ENCODE measurements around the gene IBTK. TPM values are rescaled to one million over a fixed set of nuclear protein-coding genes. Genes with fewer than 3 reads are reported as not detected.

IBTK gene
- total RNA-seq, 1 experiment from 2014 or later, result 25.9 TPM

DNA sequence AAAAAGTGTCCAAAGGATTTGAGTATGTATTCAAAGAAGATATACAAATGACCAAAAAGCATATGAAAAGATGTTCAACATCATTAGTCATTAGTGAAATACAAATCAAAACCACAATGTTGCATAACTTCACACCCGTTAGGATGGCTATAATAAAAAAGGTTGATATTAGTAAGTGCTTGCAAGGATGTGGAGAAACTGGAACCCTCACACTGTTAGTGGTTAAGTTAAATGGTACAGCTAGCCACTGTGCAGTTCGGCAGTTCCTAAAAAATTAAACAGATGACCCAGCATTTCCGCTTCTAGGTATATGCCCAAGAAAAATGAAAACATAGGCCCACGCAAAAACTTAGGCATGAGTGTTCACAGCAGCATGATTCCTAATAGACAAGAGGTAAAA lies 38.6 kb downstream of the IBTK start:
- ChIA-PET CTCF (no interaction called here), POLR2A (ENCODE audit: unreplicated experiment) (no interaction called here)
- Histone ChIP-seq H3K27me3 (ENCODE audit: insufficient read depth, low read depth) (no peaks in the 10 kb centered on the region), H3K4me2 (no peak overlapping the region), H3K4me1 (replicated peaks; ENCODE audit: insufficient read depth) (no peaks in the 10 kb centered on the region), H3K9me2 (ENCODE audit: insufficient read depth) (no peaks in the 10 kb centered on the region), H3K36me3 (ENCODE audit: low read depth) (peaks cover 9% of the 10 kb centered on the region; the same call in 1 of the 2 replicates), H3K79me2 (ENCODE audit: low read depth) (no peaks in the 10 kb centered on the region), H2AFZ (no peak overlapping the region), H3K27ac (no peak overlapping the region), H3K4me3 (no peak overlapping the region), H3F3A (ENCODE audit: insufficient read depth, low read depth) (no peaks in the 10 kb centered on the region; the same call in 1 of the 2 replicates), H4K20me1 (ENCODE audit: insufficient read depth) (no peaks in the 10 kb centered on the region), H3K9me3 (ENCODE audit: insufficient read depth, low read depth) (no peaks in the 10 kb centered on the region)
- intact Hi-C loops (cut with micrococcal nuclease; ENCODE audit: unreplicated experiment), result no loop called here
- no peak for DNase-seq
- no TSS peak for BruUV-seq (replicated peaks)
- TF ChIP-seq, protein P1, sequence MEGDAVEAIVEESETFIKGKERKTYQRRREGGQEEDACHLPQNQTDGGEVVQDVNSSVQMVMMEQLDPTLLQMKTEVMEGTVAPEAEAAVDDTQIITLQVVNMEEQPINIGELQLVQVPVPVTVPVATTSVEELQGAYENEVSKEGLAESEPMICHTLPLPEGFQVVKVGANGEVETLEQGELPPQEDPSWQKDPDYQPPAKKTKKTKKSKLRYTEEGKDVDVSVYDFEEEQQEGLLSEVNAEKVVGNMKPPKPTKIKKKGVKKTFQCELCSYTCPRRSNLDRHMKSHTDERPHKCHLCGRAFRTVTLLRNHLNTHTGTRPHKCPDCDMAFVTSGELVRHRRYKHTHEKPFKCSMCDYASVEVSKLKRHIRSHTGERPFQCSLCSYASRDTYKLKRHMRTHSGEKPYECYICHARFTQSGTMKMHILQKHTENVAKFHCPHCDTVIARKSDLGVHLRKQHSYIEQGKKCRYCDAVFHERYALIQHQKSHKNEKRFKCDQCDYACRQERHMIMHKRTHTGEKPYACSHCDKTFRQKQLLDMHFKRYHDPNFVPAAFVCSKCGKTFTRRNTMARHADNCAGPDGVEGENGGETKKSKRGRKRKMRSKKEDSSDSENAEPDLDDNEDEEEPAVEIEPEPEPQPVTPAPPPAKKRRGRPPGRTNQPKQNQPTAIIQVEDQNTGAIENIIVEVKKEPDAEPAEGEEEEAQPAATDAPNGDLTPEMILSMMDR (conservative IDR thresholded peaks at IDR 0.05), result no peak
- TF ChIP-seq EZH2 (IDR thresholded peaks at IDR 0.05; ENCODE audit: low read depth), result no peak

DNA sequence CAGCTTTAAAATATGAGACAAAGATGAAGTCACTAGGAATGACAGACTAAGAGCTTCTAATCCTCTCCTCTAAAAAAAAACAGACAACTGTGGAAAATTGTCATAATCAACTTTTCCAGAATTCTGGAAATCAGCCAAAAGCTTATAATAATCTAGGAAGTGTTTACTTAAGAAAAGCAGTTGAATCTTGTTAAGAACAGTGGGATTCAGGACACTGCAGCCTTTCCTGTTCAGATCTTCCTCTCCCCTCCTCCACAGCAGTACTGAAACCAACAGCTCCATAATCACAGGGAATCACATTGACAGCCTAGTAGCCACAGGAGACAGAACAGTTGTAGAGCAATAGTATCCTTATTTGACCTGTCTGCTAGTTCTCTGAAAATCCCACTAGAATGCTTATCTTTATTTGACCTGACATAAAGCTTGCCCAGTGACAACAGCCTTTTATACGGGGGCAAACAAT lies 41.6 kb downstream of the IBTK start:
- Histone ChIP-seq H3K9me3 (ENCODE audit: insufficient read depth, low read depth) (no peaks in the 10 kb centered on the region), H3K36me3 (ENCODE audit: low read depth) (peaks cover 5% of the 10 kb centered on the region; the same call in 1 of the 2 replicates), H3K79me2 (ENCODE audit: low read depth) (no peaks in the 10 kb centered on the region), H3F3A (ENCODE audit: insufficient read depth, low read depth) (no peaks in the 10 kb centered on the region; the same call in 1 of the 2 replicates), H3K9me2 (ENCODE audit: insufficient read depth) (no peaks in the 10 kb centered on the region), H3K4me3 (no peak overlapping the region), H3K4me2 (no peak overlapping the region), H3K27ac (no peak overlapping the region), H2AFZ (no peak overlapping the region), H3K4me1 (replicated peaks; ENCODE audit: insufficient read depth) (no peaks in the 10 kb centered on the region), H4K20me1 (ENCODE audit: insufficient read depth) (no peaks in the 10 kb centered on the region), H3K27me3 (ENCODE audit: insufficient read depth, low read depth) (no peaks in the 10 kb centered on the region)
- CTCF ChIA-PET, result no interaction called here
- intact Hi-C loops (cut with micrococcal nuclease; ENCODE audit: unreplicated experiment), result no loop called here
- TF ChIP-seq, protein P1 (conservative IDR thresholded peaks at IDR 0.05), result no peak
- TF ChIP-seq EZH2 (IDR thresholded peaks at IDR 0.05; ENCODE audit: low read depth), result no peak
- no TSS peak for BruUV-seq (replicated peaks)
- POLR2A ChIA-PET (ENCODE audit: unreplicated experiment), result interaction anchor here (0.6 to 0.7 kb wide), 2 partner anchors 14 to 88 kb away, joined by 3 to 6 read pairs; no protein-coding TSS in a partner anchor
- no peak for DNase-seq

DNA sequence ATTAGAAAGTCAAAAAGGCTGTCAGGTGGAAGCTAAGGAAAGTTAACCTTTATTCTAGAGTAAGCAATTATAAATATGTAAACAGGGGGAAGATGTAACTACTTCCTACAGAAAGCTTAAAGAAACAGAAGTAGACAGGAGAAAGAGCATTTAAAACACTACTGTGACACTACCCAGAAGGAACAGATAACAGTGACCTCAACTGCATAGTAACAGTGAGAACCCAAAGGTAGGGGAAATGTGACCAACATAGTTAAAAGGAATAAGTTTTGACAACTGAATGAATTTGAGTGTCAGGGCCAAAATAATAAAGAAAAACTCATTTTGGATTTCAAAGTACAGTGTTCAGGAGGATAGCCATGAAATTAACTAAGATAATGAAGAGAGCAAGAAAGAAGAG lies 43.5 kb downstream of the IBTK start:
- no TSS peak for BruUV-seq (replicated peaks)
- POLR2A ChIA-PET (ENCODE audit: unreplicated experiment), result no interaction called here
- H3F3A ChIP-seq (ENCODE audit: insufficient read depth, low read depth), result no peaks in the 10 kb centered on the region; the same call in 1 of the 2 replicates
- no peak overlapping the region for H2AFZ ChIP-seq
- peaks cover 9% of the 10 kb centered on the region; the same call in 1 of the 2 replicates for H3K36me3 ChIP-seq (ENCODE audit: low read depth)
- H4K20me1 ChIP-seq (ENCODE audit: insufficient read depth), result no peaks in the 10 kb centered on the region
- DNase-seq, result no peak
- H3K27ac ChIP-seq, result no peak overlapping the region
- H3K9me3 ChIP-seq (ENCODE audit: insufficient read depth, low read depth), result no peaks in the 10 kb centered on the region
- H3K9me2 ChIP-seq (ENCODE audit: insufficient read depth), result no peaks in the 10 kb centered on the region
- H3K79me2 ChIP-seq (ENCODE audit: low read depth), result no peaks in the 10 kb centered on the region
- H3K4me2 ChIP-seq, result no peak overlapping the region
- H3K4me1 ChIP-seq (replicated peaks; ENCODE audit: insufficient read depth), result no peaks in the 10 kb centered on the region
- no peak for TF ChIP-seq EZH2 (IDR thresholded peaks at IDR 0.05; ENCODE audit: low read depth)
- TF ChIP-seq, protein P1 (conservative IDR thresholded peaks at IDR 0.05), result no peak
- no peaks in the 10 kb centered on the region for H3K27me3 ChIP-seq (ENCODE audit: insufficient read depth, low read depth)
- no peak overlapping the region for H3K4me3 ChIP-seq
- CTCF ChIA-PET, result no interaction called here
- intact Hi-C loops (cut with micrococcal nuclease; ENCODE audit: unreplicated experiment), result no loop called here
